GM18499 (cell line): Measurements from ENCODE around the gene PRKCA.

Source experiments
- ATAC-seq: cut with Tn5 transposase; IDR thresholded peaks from one replicate; pipeline ENCODE4 v1.9.1; 2021; ENCODE audit warnings: moderate number of reproducible peaks; ENCODE audit not compliant: insufficient read depth, unreplicated experiment

PRKCA gene

GRCh38 chr17:66738301-66738700 lies 435.9 kb downstream of the PRKCA start:
- no peak for ATAC-seq

- no peak for ATAC-seq
These were observed 437.1 kb downstream of the PRKCA start for GRCh38 chr17:66739553-66739952.

- no peak for ATAC-seq
These were observed 437.8 kb downstream of the PRKCA start for GRCh38 chr17:66740226-66740625.

DNA sequence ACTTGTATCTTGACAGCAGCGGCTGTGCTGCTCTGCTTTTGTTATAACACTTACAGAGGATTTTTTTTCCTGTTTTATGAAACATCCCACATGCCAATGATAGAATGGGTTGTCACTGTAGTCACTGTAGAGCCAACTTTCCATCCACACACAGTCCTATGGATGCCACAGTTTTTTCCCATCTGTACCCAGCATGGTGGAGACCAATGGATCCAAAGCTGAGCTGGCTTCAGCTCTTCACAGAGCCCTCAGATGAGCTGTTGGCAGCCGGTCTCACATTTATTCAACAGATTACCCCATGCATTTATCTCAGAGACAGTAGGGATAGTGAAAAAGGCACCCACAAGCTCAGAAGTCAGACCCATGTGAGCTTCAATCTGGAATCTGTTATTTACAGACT lies 441.1 kb downstream of the PRKCA start:
- ATAC-seq, result no peak

- no peak for ATAC-seq
These were observed 444.3 kb downstream of the PRKCA start for GRCh38 chr17:66746736-66747135.

DNA sequence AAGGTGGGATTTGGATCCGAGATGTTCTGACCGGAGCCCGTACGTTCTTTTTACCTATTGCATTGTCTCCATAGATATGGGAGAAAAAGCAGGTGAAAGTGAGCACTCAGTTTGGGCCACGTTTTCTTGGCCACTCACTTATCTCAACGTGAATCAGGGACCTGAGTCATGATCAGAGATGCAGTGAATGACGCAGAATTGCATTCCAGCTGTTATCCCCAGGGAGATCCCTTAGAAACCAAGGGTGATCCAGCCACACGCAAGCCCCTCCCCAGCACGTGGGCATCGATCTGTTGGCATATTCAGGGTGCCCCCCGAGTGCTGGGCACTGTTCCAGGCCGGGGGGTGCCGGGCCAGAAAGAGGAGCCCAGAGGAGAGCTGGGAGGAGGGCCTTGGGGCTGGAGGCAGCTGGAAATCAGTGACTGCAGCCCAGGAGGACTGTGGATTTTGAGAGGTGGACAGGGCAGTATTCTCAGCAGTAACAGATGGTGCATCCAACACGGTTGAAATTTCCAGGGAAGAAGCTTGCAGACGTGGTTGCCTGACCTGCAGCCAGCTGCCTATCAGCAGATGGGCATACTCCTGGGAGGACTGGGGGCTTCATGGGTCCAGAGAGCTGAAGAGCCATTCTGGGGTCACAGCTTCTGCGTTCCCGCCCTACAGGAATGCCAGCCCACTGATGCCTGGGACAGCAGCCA lies 445.3 kb downstream of the PRKCA start:
- ATAC-seq, result no peak

DNA sequence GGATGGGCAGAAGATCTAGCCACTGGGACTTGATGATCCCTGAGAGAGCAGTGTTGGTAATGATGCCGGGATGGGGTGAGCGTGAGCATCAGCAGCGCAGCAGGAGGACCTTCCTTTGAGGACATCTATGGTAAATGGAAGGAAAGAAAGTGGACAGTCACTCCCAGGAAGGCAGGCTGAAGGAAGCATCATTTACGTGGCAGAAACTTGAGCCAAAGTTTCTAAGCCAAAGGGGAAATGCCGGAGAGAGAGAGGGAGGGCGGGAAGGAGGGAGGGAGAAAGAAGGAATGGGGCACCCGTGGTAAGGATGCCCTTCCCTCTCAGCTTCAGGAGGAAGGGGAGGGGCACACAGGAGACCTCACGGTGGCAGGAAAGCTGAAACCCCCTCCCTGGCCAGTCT lies 446.2 kb downstream of the PRKCA start:
- no peak for ATAC-seq

GRCh38 chr17:66749217-66749832 lies 446.9 kb downstream of the PRKCA start:
- no peak for ATAC-seq

- no peak for ATAC-seq
These were observed 447.7 kb downstream of the PRKCA start for GRCh38 chr17:66750116-66750515.

GRCh38 chr17:66750781-66751543 lies 448.5 kb downstream of the PRKCA start:
- ATAC-seq, result no peak

GRCh38 chr17:66751771-66752170 lies 449.4 kb downstream of the PRKCA start:
- no peak for ATAC-seq

DNA sequence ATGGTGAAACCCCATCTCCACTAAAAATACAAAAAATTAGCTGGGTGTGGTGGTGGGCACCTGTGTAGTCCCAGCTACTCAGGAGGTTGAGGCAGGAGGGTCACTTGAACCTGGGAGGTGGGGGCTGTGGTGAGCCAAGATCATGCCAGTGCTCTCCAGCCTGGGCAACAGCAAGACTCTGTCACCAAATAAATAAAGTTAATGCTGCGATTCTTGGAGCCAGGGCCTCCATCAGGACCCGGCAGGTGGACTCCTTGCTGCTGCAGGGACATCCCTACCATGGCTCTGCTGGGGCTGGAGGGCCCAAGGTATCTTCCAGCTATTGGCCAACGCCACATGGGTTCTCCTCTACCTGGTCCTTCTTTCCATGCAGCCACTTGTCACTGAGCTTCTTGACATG lies 450.0 kb downstream of the PRKCA start:
- ATAC-seq, result no peak

DNA sequence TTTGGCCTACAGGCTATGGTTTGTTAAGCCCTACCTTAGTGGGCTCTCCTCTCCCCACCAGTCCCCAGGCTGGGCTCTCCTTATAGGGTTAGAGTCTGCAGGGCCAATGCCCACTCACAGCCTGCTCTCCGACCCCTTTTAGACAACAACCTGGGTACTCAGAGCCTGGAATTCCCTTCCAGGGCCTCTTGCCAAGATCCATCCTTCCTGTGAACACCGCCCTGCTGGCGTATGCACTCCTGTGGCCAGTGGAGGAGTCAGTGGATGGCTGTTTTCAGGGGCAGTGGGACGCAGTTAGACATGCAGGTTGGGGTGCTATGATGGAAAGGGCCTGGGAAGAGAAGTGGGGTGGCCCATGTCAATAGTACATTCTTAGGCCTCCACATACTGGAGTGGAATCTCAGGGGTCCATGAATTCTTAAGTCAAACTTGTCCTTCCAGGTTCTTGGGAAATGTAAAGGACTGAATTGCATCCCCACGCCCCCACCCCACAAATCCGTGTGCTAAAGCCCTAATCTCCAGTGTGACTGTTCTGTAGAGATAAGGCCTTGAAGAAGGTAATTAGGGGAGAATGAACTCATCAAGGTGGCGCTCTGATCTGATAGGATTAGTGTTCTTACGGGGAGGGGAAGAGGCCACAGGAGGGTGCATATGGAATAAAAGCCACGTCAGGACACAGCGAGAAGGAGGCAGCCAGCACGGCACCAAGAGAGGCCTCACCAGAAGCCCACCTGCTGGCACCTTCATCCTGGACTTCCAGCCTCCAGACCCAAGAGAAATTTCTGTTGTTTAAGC lies 450.9 kb downstream of the PRKCA start:
- ATAC-seq, result no peak

- ATAC-seq, result no peak
These were observed 452.9 kb downstream of the PRKCA start for GRCh38 chr17:66755101-66755943.

GRCh38 chr17:66755944-66756290 lies 453.5 kb downstream of the PRKCA start:
- ATAC-seq, result no peak

DNA sequence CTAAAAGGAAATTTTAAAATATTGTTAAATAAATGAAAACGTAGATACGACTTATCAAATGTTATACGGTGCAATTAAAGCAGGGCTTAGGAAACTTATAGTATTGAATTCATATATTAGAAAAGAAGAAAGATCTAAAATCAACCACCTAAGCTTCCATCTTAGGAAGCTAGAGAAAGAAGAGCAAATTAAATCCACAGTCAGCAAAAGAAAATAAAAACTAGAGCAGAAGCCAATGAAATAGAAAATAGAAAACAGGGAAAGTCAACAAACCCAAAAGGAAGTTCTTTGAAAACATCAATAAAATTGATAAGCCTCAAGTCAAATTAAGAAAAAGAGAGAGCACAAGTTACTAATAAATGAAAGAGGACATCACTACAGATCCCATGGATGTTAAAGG lies 457.9 kb downstream of the PRKCA start:
- no peak for ATAC-seq

DNA sequence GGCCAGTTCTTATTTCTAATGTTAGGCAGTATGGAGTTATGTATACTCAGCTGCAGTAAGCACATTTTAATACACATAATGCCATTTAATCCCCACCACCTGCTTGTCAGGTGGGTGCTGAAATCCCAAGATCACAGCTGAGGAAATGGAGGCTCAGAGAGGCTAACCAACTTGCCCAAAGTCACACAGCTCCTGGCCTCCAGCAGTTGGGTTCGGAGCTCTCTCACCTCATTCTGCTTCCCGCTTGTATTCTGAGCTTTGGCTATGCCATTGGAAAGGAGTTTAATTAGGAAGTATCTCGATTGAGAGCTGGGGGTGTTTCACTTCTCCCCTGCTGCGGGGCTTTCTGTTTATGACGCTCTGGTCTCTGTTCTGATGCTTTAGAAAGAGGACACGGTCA lies 459.9 kb downstream of the PRKCA start:
- ATAC-seq, result no peak

- no peak for ATAC-seq
These were observed 460.6 kb downstream of the PRKCA start for GRCh38 chr17:66763056-66763455.

GRCh38 chr17:66764506-66764905 lies 462.1 kb downstream of the PRKCA start:
- ATAC-seq, result no peak
